ENCODE results near the gene SRA1.

Gene SRA1

GRCh38 chr5:140558542-140558941, 1.3 kb upstream of the SRA1 start:
- TF ChIP-seq CTCF (IDR thresholded peaks at IDR 0.05; ENCODE audit: low read length) (no peak), EZH2 (IDR thresholded peaks at IDR 0.05; ENCODE audit: borderline replicate concordance, low read length) (no peak)
- no peaks in the 10 kb centered on the region for H3K9me3 ChIP-seq (ENCODE audit: low read length)
- no peak overlapping the region for H3K4me2 ChIP-seq (ENCODE audit: low read length)
- H3F3A ChIP-seq (ENCODE audit: insufficient read depth, low read length) = no peaks in the 10 kb centered on the region
- H3K36me3 ChIP-seq (ENCODE audit: insufficient read depth, low read length) = peaks cover 8% of the 10 kb centered on the region; the same call in 1 of the 2 replicates
- no peak overlapping the region for H2AFZ ChIP-seq (ENCODE audit: low read length)
- H3K4me3 ChIP-seq (ENCODE audit: low read depth, low read length, poor library complexity, severe bottlenecking) = no peak overlapping the region
- no peak overlapping the region for H3K27ac ChIP-seq (ENCODE audit: low read depth, low read length, poor library complexity, severe bottlenecking)
- no peak overlapping the region for H3K9ac ChIP-seq (ENCODE audit: low read length)
- H3K9me2 ChIP-seq (ENCODE audit: low read depth, low read length) = no peaks in the 10 kb centered on the region
- no peaks in the 10 kb centered on the region for H4K20me1 ChIP-seq (ENCODE audit: insufficient read depth, low read length)
- peaks cover 17% of the 10 kb centered on the region for H3K79me2 ChIP-seq (ENCODE audit: insufficient read depth, low read length)
- H3K4me1 ChIP-seq (ENCODE audit: insufficient read depth, low read length, severe bottlenecking) = peaks cover 37% of the 10 kb centered on the region
- H3K27me3 ChIP-seq (ENCODE audit: insufficient read depth, low read length) = no peaks in the 10 kb centered on the region

DNA sequence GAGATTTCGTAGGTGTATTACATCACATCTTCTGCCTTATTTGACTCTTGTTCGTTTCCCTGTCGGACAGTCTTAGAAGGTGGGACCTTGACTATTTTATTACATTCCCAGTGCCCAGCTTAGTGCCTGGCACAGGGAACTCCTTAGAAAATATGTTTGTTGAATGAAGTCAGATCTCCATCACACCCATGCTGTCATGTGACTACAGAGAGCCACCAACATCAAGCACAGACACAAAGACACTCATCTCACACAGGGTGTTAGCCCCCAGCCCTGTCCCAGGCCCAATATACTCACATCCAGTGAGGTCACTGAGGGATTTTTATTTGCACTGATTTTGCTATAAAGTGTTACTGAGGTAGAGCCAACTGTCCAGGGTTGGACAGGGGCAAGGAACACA, 692 bp upstream of the SRA1 start:
- no peaks in the 10 kb centered on the region for H4K20me1 ChIP-seq (ENCODE audit: insufficient read depth, low read length)
- H3K9me2 ChIP-seq (ENCODE audit: low read depth, low read length) = no peaks in the 10 kb centered on the region
- H3K9ac ChIP-seq (ENCODE audit: low read length) = peak overlapping the region; percentile 90; the same call in 1 of the 2 replicates
- peak overlapping the region; percentile 87 for H3K4me3 ChIP-seq (ENCODE audit: low read depth, low read length, poor library complexity, severe bottlenecking)
- peak overlapping the region; percentile 72 for H3K4me2 ChIP-seq (ENCODE audit: low read length)
- H3K79me2 ChIP-seq (ENCODE audit: insufficient read depth, low read length) = peaks cover 17% of the 10 kb centered on the region
- H3F3A ChIP-seq (ENCODE audit: insufficient read depth, low read length) = no peaks in the 10 kb centered on the region
- H3K4me1 ChIP-seq (ENCODE audit: insufficient read depth, low read length, severe bottlenecking) = peaks cover 34% of the 10 kb centered on the region
- no peaks in the 10 kb centered on the region for H3K9me3 ChIP-seq (ENCODE audit: low read length)
- H3K27ac ChIP-seq (ENCODE audit: low read depth, low read length, poor library complexity, severe bottlenecking) = peak overlapping the region; percentile 75
- TF ChIP-seq CTCF (IDR thresholded peaks at IDR 0.05; ENCODE audit: low read length) = no peak
- no peak for TF ChIP-seq EZH2 (IDR thresholded peaks at IDR 0.05; ENCODE audit: borderline replicate concordance, low read length)
- H3K36me3 ChIP-seq (ENCODE audit: insufficient read depth, low read length) = peaks cover 14% of the 10 kb centered on the region
- H3K27me3 ChIP-seq (ENCODE audit: insufficient read depth, low read length) = no peaks in the 10 kb centered on the region
- no peak overlapping the region for H2AFZ ChIP-seq (ENCODE audit: low read length)

- TF ChIP-seq EZH2 (IDR thresholded peaks at IDR 0.05; ENCODE audit: borderline replicate concordance, low read length) (no peak), CTCF (IDR thresholded peaks at IDR 0.05; ENCODE audit: low read length) (no peak)
- Histone ChIP-seq H3K79me2 (ENCODE audit: insufficient read depth, low read length) (peaks cover 17% of the 10 kb centered on the region), H3K27ac (ENCODE audit: low read depth, low read length, poor library complexity, severe bottlenecking) (peak overlapping the region; percentile 75), H3K4me2 (ENCODE audit: low read length) (peak overlapping the region; percentile 72), H3K9me2 (ENCODE audit: low read depth, low read length) (no peaks in the 10 kb centered on the region), H3F3A (ENCODE audit: insufficient read depth, low read length) (no peaks in the 10 kb centered on the region), H3K4me1 (ENCODE audit: insufficient read depth, low read length, severe bottlenecking) (peaks cover 34% of the 10 kb centered on the region), H3K9ac (ENCODE audit: low read length) (peak overlapping the region; percentile 90), H3K4me3 (ENCODE audit: low read depth, low read length, poor library complexity, severe bottlenecking) (peak overlapping the region; percentile 87), H3K36me3 (ENCODE audit: insufficient read depth, low read length) (peaks cover 27% of the 10 kb centered on the region), H3K27me3 (ENCODE audit: insufficient read depth, low read length) (no peaks in the 10 kb centered on the region), H3K9me3 (ENCODE audit: low read length) (no peaks in the 10 kb centered on the region), H4K20me1 (ENCODE audit: insufficient read depth, low read length) (no peaks in the 10 kb centered on the region), H2AFZ (ENCODE audit: low read length) (no peak overlapping the region)
Measured at GRCh38 chr5:140556438-140556837, 835 bp downstream of the SRA1 start.

Measured in OCI-LY1 (cell line).